Activated CD8-positive, alpha-beta T cell treated with anti-CD3 and anti-CD28 coated beads for 36 hours (primary cell): ENCODE results near the gene CRYBA2. TPM values are rescaled to one million over a fixed set of nuclear protein-coding genes. Genes with fewer than 3 reads are reported as not detected.

ENCODE experiments used
- ATAC-seq: fragments of 200-7000 bp; cut with Tn5 transposase; one replicate; pipeline ENCODE4 v1.10.0; 2021; ENCODE audit warnings: mild to moderate bottlenecking, moderate library complexity
- CTCF ChIA-PET: fragments of 350-600 bp; sonication (Branson Sonifier 250); formaldehyde crosslinking; loops from one replicate; lab custom pipeline; 2021; ENCODE audit warnings: antibody characterized with exemption; lab: Charles Lee
- POLR2A ChIA-PET: fragments of 350-600 bp; sonication (Branson Sonifier 250); formaldehyde crosslinking; loops from one replicate; lab custom pipeline; 2021; ENCODE audit warnings: antibody characterized with exemption; lab: Charles Lee
- DNase-seq: peaks from one replicate; pipeline ENCODE4 v3.0.0-alpha.2; 2020
- H3K27ac Mint-ChIP-seq: one replicate; pipeline ENCODE4 v1.8.0; 2021; ENCODE audit warnings: mild to moderate bottlenecking, mixed read lengths
- H3K27me3 Mint-ChIP-seq: one replicate; pipeline ENCODE4 v1.8.0; 2021; ENCODE audit warnings: mixed read lengths
- H3K36me3 Mint-ChIP-seq: one replicate; pipeline ENCODE4 v1.8.0; 2021; ENCODE audit warnings: low read depth, mixed read lengths
- H3K4me1 Mint-ChIP-seq: one replicate; pipeline ENCODE4 v1.8.0; 2021; ENCODE audit warnings: low read depth, mixed read lengths
- H3K4me3 Mint-ChIP-seq: one replicate; pipeline ENCODE4 v1.8.0; 2021; ENCODE audit warnings: mild to moderate bottlenecking, moderate library complexity, mixed read lengths
- H3K9me3 Mint-ChIP-seq: one replicate; pipeline ENCODE4 v1.8.0; 2021; ENCODE audit warnings: mixed read lengths
- intact Hi-C: fragments of 100-400 bp; cut with micrococcal nuclease; formaldehyde crosslinking; loops from one replicate; pipeline ENCODE4 v1.10.0; 2022
- total RNA-seq, 2 experiments: library from RNA; stranded (reverse); gene quantifications; one replicate each; pipeline ENCODE4 v1.2.3, GENCODE V29; 2021
- TF ChIP-seq, protein P1 (sequence below): fragments of 200-600 bp; IDR thresholded peaks from one replicate; pipeline ENCODE4 v1.8.0; 2022; ENCODE audit warnings: antibody characterized with exemption, mild to moderate bottlenecking

The CRYBA2 gene
- total RNA-seq, 2 experiments from 2014 or later: not detected

DNA sequence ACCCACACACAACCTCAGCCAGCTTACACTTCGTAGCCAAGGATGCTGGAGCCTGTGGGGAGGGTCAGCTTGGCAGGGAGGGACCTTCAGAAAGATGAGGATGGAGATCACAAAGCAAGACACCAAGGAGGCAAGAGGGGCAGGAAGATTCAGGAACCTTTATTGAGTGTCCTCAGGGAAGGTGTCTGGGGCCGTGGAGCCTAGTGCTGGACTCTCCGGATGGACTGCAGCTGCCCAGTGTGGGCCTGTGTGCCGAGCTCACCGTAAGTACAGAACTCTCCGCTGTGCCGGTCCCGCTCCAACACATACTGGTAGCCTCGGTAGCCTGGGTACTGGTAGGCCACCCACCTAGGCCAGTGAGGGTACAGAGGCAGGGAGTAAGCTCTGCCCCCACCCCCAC lies 3.2 kb downstream of the CRYBA2 start:
- no peaks in the 10 kb centered on the region for H3K9me3 Mint-ChIP-seq
- no peak overlapping the region for H3K27ac Mint-ChIP-seq
- CTCF ChIA-PET: interaction anchor here (1.0 to 2.1 kb wide), 3 partner anchors 10 to 68 kb away, joined by 3 to 16 read pairs (median 5); no protein-coding TSS in a partner anchor
- no peak for DNase-seq
- no peak overlapping the region for H3K4me3 Mint-ChIP-seq
- ATAC-seq: no peak
- intact Hi-C loops: no loop called here
- POLR2A ChIA-PET: interaction anchor here (0.6 to 1.1 kb wide), 3 partner anchors 10 to 321 kb away, joined by 3 to 4 read pairs (median 4); no protein-coding TSS in a partner anchor
- peaks cover 81% of the 10 kb centered on the region for H3K27me3 Mint-ChIP-seq
- no peaks in the 10 kb centered on the region for H3K36me3 Mint-ChIP-seq
- TF ChIP-seq, protein P1, sequence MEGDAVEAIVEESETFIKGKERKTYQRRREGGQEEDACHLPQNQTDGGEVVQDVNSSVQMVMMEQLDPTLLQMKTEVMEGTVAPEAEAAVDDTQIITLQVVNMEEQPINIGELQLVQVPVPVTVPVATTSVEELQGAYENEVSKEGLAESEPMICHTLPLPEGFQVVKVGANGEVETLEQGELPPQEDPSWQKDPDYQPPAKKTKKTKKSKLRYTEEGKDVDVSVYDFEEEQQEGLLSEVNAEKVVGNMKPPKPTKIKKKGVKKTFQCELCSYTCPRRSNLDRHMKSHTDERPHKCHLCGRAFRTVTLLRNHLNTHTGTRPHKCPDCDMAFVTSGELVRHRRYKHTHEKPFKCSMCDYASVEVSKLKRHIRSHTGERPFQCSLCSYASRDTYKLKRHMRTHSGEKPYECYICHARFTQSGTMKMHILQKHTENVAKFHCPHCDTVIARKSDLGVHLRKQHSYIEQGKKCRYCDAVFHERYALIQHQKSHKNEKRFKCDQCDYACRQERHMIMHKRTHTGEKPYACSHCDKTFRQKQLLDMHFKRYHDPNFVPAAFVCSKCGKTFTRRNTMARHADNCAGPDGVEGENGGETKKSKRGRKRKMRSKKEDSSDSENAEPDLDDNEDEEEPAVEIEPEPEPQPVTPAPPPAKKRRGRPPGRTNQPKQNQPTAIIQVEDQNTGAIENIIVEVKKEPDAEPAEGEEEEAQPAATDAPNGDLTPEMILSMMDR: no peak
- peaks cover 2% of the 10 kb centered on the region for H3K4me1 Mint-ChIP-seq

- no peak for ATAC-seq
- Mint-ChIP-seq H3K9me3 (no peaks in the 10 kb centered on the region), H3K4me3 (no peak overlapping the region), H3K27me3 (peaks cover 77% of the 10 kb centered on the region), H3K27ac (no peak overlapping the region), H3K36me3 (no peaks in the 10 kb centered on the region), H3K4me1 (peaks cover 5% of the 10 kb centered on the region)
- TF ChIP-seq, protein P1: no peak
- intact Hi-C loops: no loop called here
- POLR2A ChIA-PET: no interaction called here
- CTCF ChIA-PET: interaction anchor here (1.6 to 2.1 kb wide), 3 partner anchors 8 to 112 kb away, joined by 5 to 16 read pairs (median 7); no protein-coding TSS in a partner anchor
- DNase-seq: no peak
These were observed 4.6 kb downstream of the CRYBA2 start for GRCh38 chr2:218988650-218989049.

DNA sequence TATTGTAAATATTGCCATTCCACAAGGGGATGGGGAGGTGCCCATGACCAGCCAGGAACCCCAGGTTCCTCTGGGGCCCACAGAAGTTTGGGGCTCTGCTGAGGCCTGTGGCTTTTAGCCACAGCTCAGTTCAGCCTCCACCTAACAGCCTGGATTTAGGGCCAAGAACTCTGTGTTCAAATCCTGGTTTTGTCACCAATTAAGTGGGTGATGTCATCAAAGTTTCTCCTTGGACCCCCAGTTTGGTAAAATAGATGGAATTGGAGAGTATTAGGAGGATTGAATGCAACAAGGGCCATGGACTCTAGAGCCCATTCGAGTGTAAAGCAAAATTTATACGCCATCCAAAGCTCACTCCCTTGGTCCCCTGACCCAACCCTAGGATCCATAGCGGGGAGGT lies 5.1 kb downstream of the CRYBA2 start:
- Mint-ChIP-seq H3K9me3 (no peaks in the 10 kb centered on the region), H3K27me3 (peaks cover 81% of the 10 kb centered on the region), H3K4me1 (peaks cover 6% of the 10 kb centered on the region), H3K36me3 (no peaks in the 10 kb centered on the region), H3K4me3 (no peak overlapping the region), H3K27ac (no peak overlapping the region)
- ChIA-PET CTCF (interaction anchor here (1.0 to 2.1 kb wide), 4 partner anchors 8 to 112 kb away, joined by 3 to 16 read pairs (median 6); no protein-coding TSS in a partner anchor), POLR2A (no interaction called here)
- intact Hi-C loops: no loop called here
- DNase-seq (no peak), ATAC-seq (no peak)
- TF ChIP-seq, protein P1: no peak

DNA sequence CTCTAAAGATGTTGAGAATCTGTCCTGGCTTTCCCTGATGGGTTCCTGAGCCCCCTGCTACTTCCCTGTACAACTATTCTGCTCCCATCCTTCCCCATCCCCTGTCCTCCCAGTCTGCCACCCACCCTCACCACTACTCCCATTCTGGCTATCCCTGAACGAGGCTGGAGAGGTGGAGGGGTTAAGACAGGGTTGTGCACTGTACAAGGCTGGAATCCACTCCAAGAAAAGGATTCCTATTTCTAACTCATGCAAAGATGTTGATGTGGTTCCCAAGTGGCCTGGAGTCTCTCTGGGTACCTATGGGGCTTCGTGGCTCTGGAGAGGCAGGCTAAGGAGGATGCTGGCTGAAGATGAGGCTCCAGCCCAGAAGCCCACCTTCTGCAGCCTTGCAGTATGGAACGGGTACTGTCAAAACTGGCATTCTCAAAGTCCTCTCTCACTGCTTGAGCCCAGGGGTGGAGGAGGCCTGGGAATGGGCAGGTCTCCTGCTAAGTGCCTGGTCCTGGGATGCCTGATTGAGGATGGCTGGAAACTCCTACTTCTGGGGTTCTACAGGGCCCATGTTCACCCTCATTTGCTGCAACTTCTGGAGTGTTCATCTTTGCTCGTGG lies 7.0 kb downstream of the CRYBA2 start:
- H3K9me3 Mint-ChIP-seq: no peaks in the 10 kb centered on the region
- CTCF ChIA-PET: interaction anchor here (1.0 kb wide), 1 partner anchor 168 kb away, joined by 3 read pairs; no protein-coding TSS in a partner anchor

More for the DNA sequence above, 7.0 kb downstream of the CRYBA2 start:
- intact Hi-C loops: no loop called here
- ATAC-seq (no peak), DNase-seq (no peak)
- Mint-ChIP-seq H3K4me3 (no peak overlapping the region), H3K27me3 (peaks cover 81% of the 10 kb centered on the region), H3K4me1 (peaks cover 13% of the 10 kb centered on the region), H3K36me3 (no peaks in the 10 kb centered on the region), H3K27ac (no peak overlapping the region)
- TF ChIP-seq, protein P1: no peak
- POLR2A ChIA-PET: no interaction called here
